Heart right ventricle (tissue), 16 donors: ENCODE measurements around the gene TXNRD2. TPM values are rescaled to one million over a fixed set of nuclear protein-coding genes. Genes with fewer than 3 reads are reported as not detected.

Source experiments
- ATAC-seq, 8 donors: fragments of 200-7000 bp; cut with Tn5 transposase; one replicate each; pipeline ENCODE4 v1.9.1; 2020; ENCODE audit warnings: mild to moderate bottlenecking in 8 of 8, moderate library complexity in 8 of 8, moderate number of reproducible peaks in 1 of 8
- DNase-seq, 2 donors: peaks; one replicate each; pipeline ENCODE4 v3.0.0-alpha.2; 2020
- H3K27ac ChIP-seq, 10 donors: fragments of 200-600 bp; sonication (generic) in 2 of 10; one replicate each; pipeline versions ENCODE4 v1.5.0 to v1.8.0; 2020 to 2022; ENCODE audit warnings: mild to moderate bottlenecking in 3 of 10
- H3K27me3 ChIP-seq, 7 donors: fragments of 200-600 bp; one replicate each; pipeline ENCODE4 v1.8.0; 2021 to 2022; ENCODE audit warnings: mild to moderate bottlenecking in 2 of 7
- H3K36me3 ChIP-seq, 9 donors: fragments of 200-600 bp; sonication (generic) in 1 of 9; one replicate each; pipeline versions ENCODE4 v1.5.0 to v1.8.0; 2020 to 2022; ENCODE audit warnings: mild to moderate bottlenecking in 2 of 9
- H3K4me1 ChIP-seq, 9 donors: fragments of 200-600 bp; sonication (generic) in 1 of 9; one replicate each; pipeline versions ENCODE4 v1.5.0 to v1.8.0; 2020 to 2022; ENCODE audit warnings: mild to moderate bottlenecking in 4 of 9
- H3K4me3 ChIP-seq, 10 donors: fragments of 200-600 bp; sonication (generic) in 2 of 10; one replicate each; pipeline versions ENCODE4 v1.5.0 to v1.8.0; 2020 to 2022; ENCODE audit warnings: mild to moderate bottlenecking in 7 of 10, moderate library complexity in 2 of 10
- H3K9me3 ChIP-seq, 11 donors: fragments of 200-600 bp in 10 of 11; sonication (generic) in 2 of 11; one replicate each; pipeline versions ENCODE4 v1.5.0 to v1.8.0; 2013 to 2022; ENCODE audit warnings: mild to moderate bottlenecking in 2 of 11, control low read depth in 1 of 11, moderate library complexity in 1 of 11
- WGBS, 2 donors: extraction: QIAGEN DNeasy Blood & Tissue Kit; methylation state at CpG; one replicate each; pipeline ENCODE4 v1.1.7; 2013; ENCODE audit warnings: inconsistent platforms in 1 of 2; 5-methylcytosine and 5-hydroxymethylcytosine counted together
- intact Hi-C, 10 donors: fragments of 100-400 bp; cut with DNase I; formaldehyde crosslinking; loops; one replicate each; pipeline versions ENCODE4 v1.11.1 to v1.14.2; 2022
- polyA plus RNA-seq, 2 donors: library from polyadenylated mRNA; stranded (reverse); fragments of 200-250 nt; gene quantifications; one replicate each; pipeline ENCODE4 v1.2.3, GENCODE V29; 2013
- total RNA-seq, 10 donors: library from RNA; stranded (reverse); fragmentation: NEBNext Ultra II Directional in 3 of 10; extraction: Animal tissue kit (Norgen Biotek cat#: 25700) in 3 of 10; gene quantifications; one replicate each; pipeline versions ENCODE4 v1.2.1 to v1.2.4, GENCODE V29; 2021 to 2023
- TF ChIP-seq, protein P1 (sequence below), 9 donors: fragments of 200-600 bp; sonication (generic) in 2 of 9; IDR thresholded peaks; one replicate each; pipeline versions ENCODE4 v1.5.0 to v1.8.0; 2021 to 2022; ENCODE audit warnings: antibody characterized with exemption in 9 of 9, mild to moderate bottlenecking in 5 of 9, moderate library complexity in 1 of 9
- donor health status: Arrhythmogenic right ventricular cardiomyopathy.
- donor health status: ischemic (EF 13 %, LVEDD 7.1; RV severe dilation, severe dysfunction).
- donor health status: healthy with polysubstance abuse.
- donor health status: DM: no; HTN: yes; CAD: no.
- donor health status: DM: no; HTN: no; CAD: no.
- donor health status: ischemic (EF 25% LVEDD 6.9; RV normal size, moderate dysfunction).
- donor health status: ischemic (EF 25% LVEDD 5.7; RV mildly dilated, moderate dysfunction).
- donor health status: healthy.
- donor health status: DM: yes; HTN: yes; CAD: no.
- donor health status: Ischemic cardiomyopathy.
- donor health status: ischemic (EF 35%, LVEDD 5.7; RV mildly dilated, moderate dysfunction).
- donor health status: nonischemic (EF 11% LVEDD 7.7; RV severe dilation, severe dysfunction).
- donor health status: DM: yes; HTN: yes; CAD: no.
- donor health status: PGD.
- donor health status: ischemic (EF 29% LVEDD 5.4; RV normal size, mild dysfunction).
- donor health status: nonischemic (EF 23%, LVEDD 6.1; RV moderate dilation, normal function).

TXNRD2 gene
- total and polyA plus RNA-seq, 12 donors: 25.8 to 103 (median 35.0) TPM

DNA sequence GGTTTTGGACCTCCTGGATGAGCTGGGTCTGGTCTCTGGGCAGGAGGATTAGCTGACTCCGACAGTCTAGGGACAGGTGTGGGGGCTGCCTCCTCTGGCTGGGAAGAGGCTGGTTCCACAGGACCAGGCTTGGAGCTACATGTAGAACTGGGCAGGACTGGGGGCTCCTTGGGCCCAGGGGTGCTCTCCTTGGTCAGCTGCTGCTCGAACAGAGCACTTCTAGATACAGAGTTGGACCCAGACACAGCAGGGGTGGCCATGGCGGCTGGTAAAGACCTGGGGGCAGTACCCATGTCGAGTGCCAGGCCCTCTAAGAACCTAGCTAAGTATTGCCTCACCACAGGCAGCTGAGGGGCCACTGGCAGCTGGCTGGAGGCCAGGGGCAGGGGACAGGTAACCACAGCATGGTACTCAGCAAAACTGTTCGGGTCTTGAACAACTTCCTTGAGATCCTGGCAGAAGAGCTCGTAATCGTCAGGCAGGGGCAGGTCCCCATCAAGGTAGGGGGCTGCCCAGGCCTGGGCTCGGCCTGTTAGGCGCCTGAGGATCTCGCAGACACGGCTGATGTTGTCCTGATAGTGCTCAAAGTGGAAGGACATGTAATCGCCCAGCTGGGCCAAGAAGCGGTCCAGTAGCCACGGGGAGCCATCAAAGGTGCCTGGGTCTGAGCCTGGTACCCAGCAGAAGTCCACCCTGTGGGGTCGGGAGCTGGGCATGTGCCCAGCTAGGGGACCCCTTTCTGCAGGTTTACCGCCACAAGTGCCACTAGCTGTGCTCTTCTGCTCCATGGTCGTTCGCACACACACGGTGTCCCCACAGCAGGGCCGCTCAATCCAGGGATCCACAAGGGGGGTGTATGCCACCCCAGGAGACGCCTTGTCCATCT lies 90.1 kb downstream of the TXNRD2 start:
- intact Hi-C loops: loop anchor here in 1 of 10 donors (5.0 kb wide), 1 partner anchor 49 kb away; no protein-coding TSS in a partner anchor
- TF ChIP-seq, protein P1, sequence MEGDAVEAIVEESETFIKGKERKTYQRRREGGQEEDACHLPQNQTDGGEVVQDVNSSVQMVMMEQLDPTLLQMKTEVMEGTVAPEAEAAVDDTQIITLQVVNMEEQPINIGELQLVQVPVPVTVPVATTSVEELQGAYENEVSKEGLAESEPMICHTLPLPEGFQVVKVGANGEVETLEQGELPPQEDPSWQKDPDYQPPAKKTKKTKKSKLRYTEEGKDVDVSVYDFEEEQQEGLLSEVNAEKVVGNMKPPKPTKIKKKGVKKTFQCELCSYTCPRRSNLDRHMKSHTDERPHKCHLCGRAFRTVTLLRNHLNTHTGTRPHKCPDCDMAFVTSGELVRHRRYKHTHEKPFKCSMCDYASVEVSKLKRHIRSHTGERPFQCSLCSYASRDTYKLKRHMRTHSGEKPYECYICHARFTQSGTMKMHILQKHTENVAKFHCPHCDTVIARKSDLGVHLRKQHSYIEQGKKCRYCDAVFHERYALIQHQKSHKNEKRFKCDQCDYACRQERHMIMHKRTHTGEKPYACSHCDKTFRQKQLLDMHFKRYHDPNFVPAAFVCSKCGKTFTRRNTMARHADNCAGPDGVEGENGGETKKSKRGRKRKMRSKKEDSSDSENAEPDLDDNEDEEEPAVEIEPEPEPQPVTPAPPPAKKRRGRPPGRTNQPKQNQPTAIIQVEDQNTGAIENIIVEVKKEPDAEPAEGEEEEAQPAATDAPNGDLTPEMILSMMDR (IDR thresholded peaks at IDR 0.05): no peak
- H3K27me3 ChIP-seq: no peaks in the 10 kb centered on the region
- H3K4me1 ChIP-seq: peaks cover 18 to 33% (median 27%) of the 10 kb centered on the region in 9 donors
- no peak overlapping the region for H3K27ac ChIP-seq
- DNase-seq: no peak
- 92 to 95% methylated on average over 21 of the region's 21 CpGs for WGBS, 2 donors
- no peak overlapping the region for H3K4me3 ChIP-seq
- H3K9me3 ChIP-seq: peaks cover 0 to 6% (median 0%) of the 10 kb centered on the region in 11 donors
- peaks cover 0 to 36% (median 10%) of the 10 kb centered on the region in 9 donors for H3K36me3 ChIP-seq
- ATAC-seq: no peak

DNA sequence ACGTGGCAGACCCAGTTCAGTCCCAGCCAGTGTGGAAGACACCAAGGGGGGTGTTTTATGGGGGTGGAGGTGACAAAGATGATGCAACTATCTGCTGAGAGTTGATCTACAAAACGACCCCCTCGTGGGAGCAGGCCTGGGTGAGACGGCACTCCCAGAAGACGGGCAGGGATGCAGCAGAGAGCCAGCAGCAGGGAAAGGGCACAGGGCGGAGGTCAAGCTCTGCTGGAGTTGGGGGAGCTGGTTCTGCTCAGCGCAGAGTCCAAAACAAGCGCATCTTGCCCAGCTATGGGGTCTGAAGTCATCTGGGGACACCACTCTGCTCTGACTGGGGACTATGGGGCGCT lies 90.9 kb downstream of the TXNRD2 start:
- no peak for DNase-seq
- H3K4me3 ChIP-seq: no peak overlapping the region
- TF ChIP-seq, protein P1 (IDR thresholded peaks at IDR 0.05): no peak
- peaks cover 13 to 27% (median 20%) of the 10 kb centered on the region in 9 donors for H3K4me1 ChIP-seq
- peaks cover 0 to 36% (median 10%) of the 10 kb centered on the region in 9 donors for H3K36me3 ChIP-seq
- peaks cover 0 to 6% (median 0%) of the 10 kb centered on the region in 11 donors for H3K9me3 ChIP-seq
- ATAC-seq: no peak
- 90 to 91% methylated on average over 9 of the region's 9 CpGs for WGBS, 2 donors
- no peaks in the 10 kb centered on the region for H3K27me3 ChIP-seq
- H3K27ac ChIP-seq: no peak overlapping the region
- intact Hi-C loops: loop anchor here in 1 of 10 donors (5.0 kb wide), 1 partner anchor 48 kb away; no protein-coding TSS in a partner anchor

DNA sequence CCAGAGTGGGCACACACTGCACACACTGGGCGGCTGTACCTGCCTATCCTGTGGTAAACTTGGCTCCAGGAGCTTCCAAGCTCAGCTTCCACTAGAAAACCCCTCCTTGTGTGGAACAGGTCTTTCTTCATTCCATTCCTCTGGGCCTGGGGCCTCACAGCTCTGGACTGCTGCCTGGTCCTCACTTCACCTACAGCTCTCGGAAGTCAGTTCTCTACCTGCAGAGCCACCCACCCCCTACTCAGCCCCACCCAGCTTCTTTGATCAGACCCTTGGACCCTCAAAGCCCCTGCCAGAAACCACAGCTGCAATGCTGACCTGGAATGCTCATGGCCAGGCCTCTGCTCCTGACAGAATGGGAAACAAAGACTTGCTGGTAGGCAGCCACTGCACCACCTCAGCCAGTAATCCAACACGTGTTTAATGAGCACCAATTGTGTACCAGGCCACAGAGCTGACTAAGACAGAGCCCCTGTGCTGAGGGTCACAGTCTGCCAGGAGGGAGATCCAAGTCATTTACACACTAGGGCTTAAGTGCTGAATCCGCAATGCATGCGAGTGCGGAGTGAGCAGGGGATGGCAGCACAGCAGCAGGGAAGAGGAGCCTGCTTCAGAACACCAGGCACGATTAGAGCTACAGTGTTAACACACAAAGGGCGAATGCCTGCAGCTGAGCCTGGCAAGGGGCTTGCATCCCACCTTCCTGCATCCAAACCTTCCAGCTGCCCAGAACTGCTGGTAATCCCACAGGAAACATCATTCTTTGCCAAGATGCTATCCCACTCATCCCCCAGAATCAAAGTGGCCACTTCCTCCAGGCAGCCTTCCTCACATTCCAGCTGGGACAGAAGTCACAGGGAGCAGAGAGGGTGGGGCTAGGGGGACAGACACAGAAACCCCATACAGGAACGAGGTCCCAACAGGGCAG lies 91.5 kb downstream of the TXNRD2 start:
- 93 to 94% methylated on average over 9 of the region's 9 CpGs for WGBS, 2 donors
- H3K9me3 ChIP-seq: peaks cover 0 to 6% (median 0%) of the 10 kb centered on the region in 11 donors
- peaks cover 8 to 23% (median 19%) of the 10 kb centered on the region in 9 donors for H3K4me1 ChIP-seq
- no peak overlapping the region for H3K27ac ChIP-seq
- no peak for DNase-seq
- no peaks in the 10 kb centered on the region for H3K27me3 ChIP-seq
- TF ChIP-seq, protein P1 (IDR thresholded peaks at IDR 0.05): no peak
- H3K36me3 ChIP-seq: peaks cover 0 to 36% (median 10%) of the 10 kb centered on the region in 9 donors
- no peak overlapping the region for H3K4me3 ChIP-seq
- intact Hi-C loops: loop anchor here in 4 of 10 donors (5.0 to 10.0 kb wide), 4 partner anchors 45 to 95 kb away; no protein-coding TSS in a partner anchor
- no peak for ATAC-seq
